ENCODE measurements around the gene NR6A1.

GRCh38 chr9:124598048-124598447 lies 173.1 kb downstream of the NR6A1 start:
- no peak for TF ChIP-seq CTCF (IDR thresholded peaks at IDR 0.05)
- TF ChIP-seq POLR2A (IDR thresholded peaks at IDR 0.05): no peak
